Mesenchymal stem cell (in vitro differentiated cells and primary cell): Measurements from ENCODE around the gene EPS15.

Source experiments
- DNase-seq: peaks from one replicate; pipeline ENCODE4 v3.0.0-alpha.2; 2013
- H2AFZ ChIP-seq: one replicate; pipeline ENCODE4 v1.6.1; 2013; ENCODE audit warnings: low read depth, mild to moderate bottlenecking, control low read depth, inconsistent platforms, low read length, moderate library complexity
- H2AK5ac ChIP-seq: 2 replicates; pipeline ENCODE4 v1.6.1; 2013; ENCODE audit warnings: low read length, moderate library complexity, mild to moderate bottlenecking, inconsistent platforms; ENCODE audit not compliant: severe bottlenecking
- H2BK120ac ChIP-seq: one replicate; pipeline ENCODE4 v1.6.1; 2013; ENCODE audit warnings: low read depth, mild to moderate bottlenecking, inconsistent platforms, low read length, moderate library complexity
- H2BK12ac ChIP-seq, 2 experiments: one replicate each; pipeline ENCODE4 v1.6.1; 2013; ENCODE audit warnings: inconsistent platforms in 2 of 2, low read length in 2 of 2, mild to moderate bottlenecking in 2 of 2, moderate library complexity in 2 of 2, control low read depth in 1 of 2
- H2BK15ac ChIP-seq: one replicate; pipeline ENCODE4 v1.6.1; 2013; ENCODE audit warnings: mild to moderate bottlenecking, low read depth, inconsistent platforms; ENCODE audit not compliant: poor library complexity, severe bottlenecking
- H2BK5ac ChIP-seq: 2 replicates; pipeline ENCODE4 v1.6.1; 2013; ENCODE audit warnings: low read depth, mild to moderate bottlenecking, low read length, control low read depth, inconsistent platforms; ENCODE audit not compliant: poor library complexity, severe bottlenecking
- H3K14ac ChIP-seq, 2 experiments: one replicate each; pipeline ENCODE4 v1.6.1; 2013; ENCODE audit warnings: inconsistent platforms in 2 of 2, low read length in 2 of 2, control low read depth in 1 of 2, mild to moderate bottlenecking in 1 of 2, moderate library complexity in 1 of 2
- H3K18ac ChIP-seq, 2 experiments: one replicate each; pipeline ENCODE4 v1.6.1; 2013; ENCODE audit warnings: inconsistent platforms in 2 of 2, low read length in 2 of 2, control low read depth in 1 of 2, low read depth in 1 of 2, mild to moderate bottlenecking in 1 of 2
- H3K23ac ChIP-seq, 2 experiments: one replicate each; pipeline ENCODE4 v1.6.1; 2013; ENCODE audit warnings: inconsistent platforms in 2 of 2, low read length in 2 of 2, mild to moderate bottlenecking in 2 of 2, moderate library complexity in 2 of 2, control low read depth in 1 of 2
- H3K27ac ChIP-seq: 2 replicates; pipeline ENCODE4 v1.5.1; 2013; ENCODE audit warnings: mild to moderate bottlenecking, moderate library complexity, low read length, control low read depth, inconsistent platforms; ENCODE audit not compliant: poor library complexity, severe bottlenecking
- H3K27me3 ChIP-seq, 2 experiments: 2 replicates each; pipeline versions ENCODE4 v1.6.1 to v1.7.0; 2013; ENCODE audit warnings: low read length in 2 of 2, mild to moderate bottlenecking in 2 of 2, moderate library complexity in 2 of 2, control low read depth in 1 of 2, inconsistent platforms in 1 of 2; ENCODE audit not compliant: control insufficient read depth in 1 of 2, insufficient read depth in 1 of 2
- H3K36me3 ChIP-seq, 2 experiments: 2 replicates each; pipeline versions ENCODE4 v1.6.1 to v1.7.0; 2013; ENCODE audit warnings: low read length in 2 of 2, control low read depth in 1 of 2, inconsistent platforms in 1 of 2, low read depth in 1 of 2, mild to moderate bottlenecking in 1 of 2; ENCODE audit not compliant: insufficient read depth in 2 of 2, control insufficient read depth in 1 of 2
- H3K4ac ChIP-seq, 2 experiments: one replicate each; pipeline ENCODE4 v1.6.1; 2013; ENCODE audit warnings: inconsistent platforms in 2 of 2, low read length in 2 of 2, mild to moderate bottlenecking in 2 of 2, moderate library complexity in 2 of 2, control low read depth in 1 of 2, low read depth in 1 of 2
- H3K4me1 ChIP-seq: 2 replicates; pipeline ENCODE4 v1.6.1; 2013; ENCODE audit warnings: low read depth, low read length, control low read depth; ENCODE audit not compliant: control insufficient read depth, insufficient read depth
- H3K4me2 ChIP-seq: 2 replicates; pipeline ENCODE4 v1.6.1; 2013; ENCODE audit warnings: low read length, mild to moderate bottlenecking, inconsistent platforms; ENCODE audit not compliant: poor library complexity, severe bottlenecking
- H3K4me3 ChIP-seq, 2 experiments: 2 replicates each; pipeline versions ENCODE4 v1.5.1 to v1.7.0; 2013; ENCODE audit warnings: low read length in 2 of 2, mild to moderate bottlenecking in 2 of 2, control low read depth in 1 of 2, low read depth in 1 of 2; ENCODE audit not compliant: insufficient read depth in 1 of 2
- H3K79me1 ChIP-seq: replicated peaks from 2 replicates; pipeline ENCODE4 v1.6.1; 2013; ENCODE audit warnings: mild to moderate bottlenecking, control low read depth, low read length, inconsistent platforms; ENCODE audit not compliant: poor library complexity, severe bottlenecking
- H3K9ac ChIP-seq: 2 replicates; pipeline ENCODE4 v1.7.0; 2013; ENCODE audit warnings: mild to moderate bottlenecking, low read length, moderate library complexity
- H3K9me3 ChIP-seq: 2 replicates; pipeline ENCODE4 v1.7.0; 2013; ENCODE audit warnings: mild to moderate bottlenecking, low read length; ENCODE audit not compliant: control insufficient read depth
- H4K8ac ChIP-seq: one replicate; pipeline ENCODE4 v1.6.1; 2013; ENCODE audit warnings: inconsistent platforms, mild to moderate bottlenecking, low read length, moderate library complexity
- H4K91ac ChIP-seq: one replicate; pipeline ENCODE4 v1.6.1; 2013; ENCODE audit warnings: mild to moderate bottlenecking, low read length, inconsistent platforms
- WGBS: methylation state at CpG from one replicate; pipeline ENCODE4 v1.1.7; 2013; ENCODE audit warnings: mixed read lengths; 5-methylcytosine and 5-hydroxymethylcytosine counted together

The EPS15 gene

GRCh38 chr1:51373898-51374297 is 145.2 kb downstream of the EPS15 start:
- no peaks in the 10 kb centered on the region for H3K4me1 ChIP-seq
- no peak overlapping the region for H3K27ac ChIP-seq
- no peak overlapping the region for H3K9ac ChIP-seq
- no peak overlapping the region for H3K4ac ChIP-seq
- WGBS: 100% methylated on average over 3 of the region's 3 CpGs
- H3K36me3 ChIP-seq: peaks cover 17 to 67% of the 10 kb centered on the region in 2 experiments
- no peak overlapping the region for H2AK5ac ChIP-seq
- H3K14ac ChIP-seq: no peak overlapping the region
- no peak overlapping the region for H3K4me2 ChIP-seq
- no peak overlapping the region for H2BK120ac ChIP-seq
- H3K9me3 ChIP-seq: no peaks in the 10 kb centered on the region
- H3K18ac ChIP-seq: no peak overlapping the region
- H3K4me3 ChIP-seq: no peak overlapping the region
- no peak overlapping the region for H4K8ac ChIP-seq
- no peak overlapping the region for H2BK15ac ChIP-seq
- no peak overlapping the region for H2BK12ac ChIP-seq
- H3K27me3 ChIP-seq: no peaks in the 10 kb centered on the region
- no peak overlapping the region for H3K23ac ChIP-seq
- no peaks in the 10 kb centered on the region for H3K79me1 ChIP-seq
- H2AFZ ChIP-seq: no peak overlapping the region
- no peak overlapping the region for H4K91ac ChIP-seq
- DNase-seq: no peak
- no peak overlapping the region for H2BK5ac ChIP-seq

GRCh38 chr1:51372561-51372960 is 146.5 kb downstream of the EPS15 start:
- Histone ChIP-seq H2AK5ac (no peak overlapping the region), H3K9me3 (no peaks in the 10 kb centered on the region), H2AFZ (no peak overlapping the region), H2BK12ac (no peak overlapping the region), H3K79me1 (no peaks in the 10 kb centered on the region), H3K14ac (no peak overlapping the region), H3K36me3 (peaks cover 17 to 60% of the 10 kb centered on the region in 2 experiments), H4K91ac (no peak overlapping the region), H3K4me3 (no peak overlapping the region), H3K4me1 (no peaks in the 10 kb centered on the region), H3K18ac (no peak overlapping the region), H3K27me3 (no peaks in the 10 kb centered on the region), H3K9ac (no peak overlapping the region), H4K8ac (no peak overlapping the region), H3K4me2 (no peak overlapping the region), H2BK5ac (no peak overlapping the region), H3K27ac (no peak overlapping the region), H3K23ac (no peak overlapping the region), H3K4ac (no peak overlapping the region), H2BK15ac (no peak overlapping the region), H2BK120ac (no peak overlapping the region)
- DNase-seq: no peak

- Histone ChIP-seq H3K9ac (no peak overlapping the region), H2BK15ac (no peak overlapping the region), H3K4me1 (no peaks in the 10 kb centered on the region), H3K27me3 (no peaks in the 10 kb centered on the region), H3K18ac (no peak overlapping the region), H3K36me3 (peaks cover 14 to 70% of the 10 kb centered on the region in 2 experiments), H3K9me3 (no peaks in the 10 kb centered on the region), H2AFZ (no peak overlapping the region), H2BK12ac (no peak overlapping the region), H3K14ac (no peak overlapping the region), H2BK120ac (no peak overlapping the region), H3K4me3 (no peak overlapping the region), H4K91ac (no peak overlapping the region), H3K27ac (no peak overlapping the region), H2BK5ac (no peak overlapping the region), H3K79me1 (peaks cover 3% of the 10 kb centered on the region), H2AK5ac (no peak overlapping the region), H3K4ac (no peak overlapping the region), H3K4me2 (no peak overlapping the region), H3K23ac (no peak overlapping the region), H4K8ac (no peak overlapping the region)
- no peak for DNase-seq
- WGBS: 95% methylated on average over 3 of the region's 4 CpGs
Measured at GRCh38 chr1:51369171-51369570, 149.9 kb downstream of the EPS15 start.

DNA sequence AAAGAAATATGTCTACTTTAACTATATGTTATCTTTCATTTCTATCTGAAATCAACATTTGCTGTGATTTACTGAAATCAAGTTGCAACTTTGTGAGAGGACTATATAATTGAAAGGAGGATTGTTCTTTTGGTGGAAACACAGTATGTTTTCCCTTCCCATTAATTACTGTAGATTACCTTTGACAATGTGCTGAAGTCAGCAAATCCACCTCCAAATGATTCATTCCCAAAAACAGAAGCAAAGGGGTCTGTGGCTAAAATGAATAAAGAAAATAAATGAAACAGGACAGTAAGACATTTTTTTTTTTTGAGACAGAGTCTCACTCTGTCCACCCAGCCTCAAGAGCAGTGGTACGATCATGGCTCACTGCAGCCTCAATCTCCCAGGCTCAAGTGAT is 153.3 kb downstream of the EPS15 start:
- no peak overlapping the region for H2BK120ac ChIP-seq
- no peak overlapping the region for H3K27ac ChIP-seq
- H3K14ac ChIP-seq: no peak overlapping the region
- no peaks in the 10 kb centered on the region for H3K4me1 ChIP-seq
- H2AK5ac ChIP-seq: no peak overlapping the region
- no peak overlapping the region for H4K91ac ChIP-seq
- H2BK15ac ChIP-seq: no peak overlapping the region
- no peak overlapping the region for H2BK12ac ChIP-seq
- no peak overlapping the region for H3K4me2 ChIP-seq
- peaks cover 3% of the 10 kb centered on the region for H3K79me1 ChIP-seq
- H3K4ac ChIP-seq: no peak overlapping the region
- no CpG with 5 or more reads among the region's 1 CpG for WGBS
- H3K9me3 ChIP-seq: no peaks in the 10 kb centered on the region
- no peaks in the 10 kb centered on the region for H3K27me3 ChIP-seq
- H3K4me3 ChIP-seq: no peak overlapping the region
- H3K9ac ChIP-seq: no peak overlapping the region
- no peak overlapping the region for H2BK5ac ChIP-seq
- no peak overlapping the region for H3K23ac ChIP-seq
- peaks cover 6 to 72% of the 10 kb centered on the region in 2 experiments for H3K36me3 ChIP-seq
- H2AFZ ChIP-seq: no peak overlapping the region
- no peak overlapping the region for H3K18ac ChIP-seq
- DNase-seq: no peak
- H4K8ac ChIP-seq: no peak overlapping the region
